IMR-90 (cell line): ENCODE measurements around the gene KRTAP13-3. TPM values are rescaled to one million over a fixed set of nuclear protein-coding genes. Genes with fewer than 3 reads are reported as not detected.

Experiments
- ATAC-seq: fragments of 200-7000 bp; cut with Tn5 transposase; 2 replicates; pipeline ENCODE4 v1.9.1; 2020; ENCODE audit warnings: low read depth, mild to moderate bottlenecking, moderate library complexity
- Bru-seq: library from RNA; stranded (reverse); fragments of 400-500 nt; gene quantifications from one replicate; lab custom pipeline; 2021; lab: Mats Ljungman, UMichigan
- BruChase-seq, 2 experiments: library from RNA; stranded (reverse); fragments of 400-500 nt; gene quantifications; one replicate each; lab custom pipeline; 2021; lab: Mats Ljungman, UMichigan
- BruUV-seq: library from RNA; stranded (reverse); fragments of 400-500 nt; replicated peaks from 2 replicates; lab custom pipeline; 2021; lab: Mats Ljungman, UMichigan
- CTCF ChIA-PET: fragments of 300-600 bp; formaldehyde crosslinking; extraction: SDS; loops from one replicate; lab custom pipeline; 2021; ENCODE audit warnings: antibody characterized with exemption; lab: Yijun Ruan, JAX
- POLR2A ChIA-PET: fragments of 300-600 bp; sonication (Branson Sonifier 250); formaldehyde crosslinking; loops from one replicate; lab custom pipeline; 2022; ENCODE audit warnings: antibody characterized with exemption; ENCODE audit not compliant: unreplicated experiment; lab: Charles Lee
- DNase-seq: peaks from one replicate; pipeline ENCODE4 v3.0.0; 2013
- H2AFZ ChIP-seq: replicated peaks from 2 replicates; pipeline ENCODE3; 2013; ENCODE audit warnings: low read length, mild to moderate bottlenecking; ENCODE audit not compliant: poor library complexity
- H2AK5ac ChIP-seq: 2 replicates; pipeline ENCODE4 v1.6.1; 2013; ENCODE audit warnings: low read depth, low read length, inconsistent platforms
- H2AK9ac ChIP-seq: replicated peaks from 2 replicates; pipeline ENCODE3; 2013; ENCODE audit warnings: mild to moderate bottlenecking, low read depth, low read length, moderate library complexity; ENCODE audit not compliant: poor library complexity
- H2BK120ac ChIP-seq: 2 replicates; pipeline ENCODE4 v1.6.1; 2013; ENCODE audit warnings: low read depth, low read length, inconsistent platforms
- H2BK15ac ChIP-seq: 3 replicates; pipeline ENCODE4 v1.6.1; 2013; ENCODE audit warnings: low read depth, low read length, inconsistent platforms
- H2BK20ac ChIP-seq: 2 replicates; pipeline ENCODE4 v1.6.1; 2013; ENCODE audit warnings: low read depth, mild to moderate bottlenecking, inconsistent platforms, low read length, moderate library complexity
- H2BK5ac ChIP-seq: 2 replicates; pipeline ENCODE4 v1.6.1; 2013; ENCODE audit warnings: mild to moderate bottlenecking, low read depth, low read length, inconsistent platforms; ENCODE audit not compliant: poor library complexity, severe bottlenecking
- H3K14ac ChIP-seq: replicated peaks from 2 replicates; pipeline ENCODE4 v1.6.1; 2013; ENCODE audit warnings: low read depth, low read length, inconsistent platforms
- H3K18ac ChIP-seq: 2 replicates; pipeline ENCODE4 v1.6.1; 2013; ENCODE audit warnings: low read depth, low read length, control low read depth
- H3K23ac ChIP-seq: 2 replicates; pipeline ENCODE4 v1.6.1; 2013; ENCODE audit warnings: low read depth, low read length, inconsistent platforms
- H3K27ac ChIP-seq: 2 replicates; pipeline ENCODE4 v1.5.1; 2013; ENCODE audit warnings: mild to moderate bottlenecking, control low read depth, low read length; ENCODE audit not compliant: insufficient read depth
- H3K27me3 ChIP-seq: 2 replicates; pipeline ENCODE4 v1.6.1; 2013; ENCODE audit warnings: low read length; ENCODE audit not compliant: control insufficient read depth, insufficient read depth
- H3K36me3 ChIP-seq: 2 replicates; pipeline ENCODE4 v1.6.1; 2013; ENCODE audit warnings: low read length, mixed read lengths; ENCODE audit not compliant: control insufficient read depth, insufficient read depth
- H3K4ac ChIP-seq: 2 replicates; pipeline ENCODE4 v1.6.1; 2013; ENCODE audit warnings: low read depth, low read length, inconsistent platforms
- H3K4me1 ChIP-seq: 2 replicates; pipeline ENCODE4 v1.6.1; 2013; ENCODE audit warnings: low read length, mixed read lengths; ENCODE audit not compliant: control insufficient read depth, insufficient read depth
- H3K4me2 ChIP-seq: 2 replicates; pipeline ENCODE4 v1.6.1; 2013; ENCODE audit warnings: low read depth, mild to moderate bottlenecking, control low read depth, low read length, moderate library complexity
- H3K4me3 ChIP-seq: 2 replicates; pipeline ENCODE4 v1.5.1; 2013; ENCODE audit warnings: low read depth, mild to moderate bottlenecking, control low read depth, low read length, moderate library complexity; ENCODE audit not compliant: insufficient read depth
- H3K56ac ChIP-seq: 2 replicates; pipeline ENCODE4 v1.6.1; 2013; ENCODE audit warnings: low read length, inconsistent platforms; ENCODE audit not compliant: insufficient read depth; ENCODE audit errors: extremely low read depth
- H3K79me1 ChIP-seq, 2 experiments: 2 replicates each; pipeline ENCODE4 v1.6.1; 2013; ENCODE audit warnings: low read length in 2 of 2, inconsistent platforms in 1 of 2, low read depth in 1 of 2
- H3K9ac ChIP-seq: 2 replicates; pipeline ENCODE4 v1.6.1; 2013; ENCODE audit warnings: low read depth, low read length, control low read depth
- H3K9me1 ChIP-seq: 2 replicates; pipeline ENCODE4 v1.6.1; 2013; ENCODE audit warnings: low read length, inconsistent platforms; ENCODE audit not compliant: insufficient read depth
- H3K9me3 ChIP-seq: 2 replicates; pipeline ENCODE4 v1.6.1; 2013; ENCODE audit warnings: low read length; ENCODE audit not compliant: control insufficient read depth, insufficient read depth
- H4K20me1 ChIP-seq: 2 replicates; pipeline ENCODE4 v1.6.1; 2013; ENCODE audit warnings: low read length, inconsistent platforms; ENCODE audit not compliant: insufficient read depth
- H4K5ac ChIP-seq: 2 replicates; pipeline ENCODE4 v1.6.1; 2013; ENCODE audit warnings: mild to moderate bottlenecking, low read depth, low read length, control low read depth
- H4K8ac ChIP-seq, 2 experiments: 2 replicates each; pipeline ENCODE4 v1.6.1; 2013; ENCODE audit warnings: low read depth in 2 of 2, low read length in 2 of 2, control low read depth in 1 of 2, inconsistent platforms in 1 of 2
- H4K91ac ChIP-seq: 2 replicates; pipeline ENCODE4 v1.6.1; 2013; ENCODE audit warnings: low read depth, low read length, inconsistent platforms; ENCODE audit not compliant: insufficient read depth
- CTCF ChIP-seq: conservative IDR thresholded peaks from 2 replicates; pipeline ENCODE4 v1.5.1; 2012; ENCODE audit warnings: mild to moderate bottlenecking, low read depth, low read length, improper control_type of control experiment
- ELK1 ChIP-seq: fragments of 150-350 bp; IDR thresholded peaks from 2 replicates; pipeline ENCODE4 v1.6.1; 2016; ENCODE audit warnings: low read depth, mild to moderate bottlenecking, low read length, moderate library complexity, borderline replicate concordance
- MAFK ChIP-seq: IDR thresholded peaks from 2 replicates; pipeline ENCODE4 v1.6.1; 2012; ENCODE audit warnings: low read depth, low read length, improper control_type of control experiment
- POLR2A ChIP-seq: IDR thresholded peaks from 2 replicates; pipeline ENCODE4 v1.6.1; 2012; ENCODE audit warnings: mild to moderate bottlenecking, low read depth, low read length
- WGBS, 2 experiments: methylation state at CpG; one replicate each; pipeline versions ENCODE4 v1.1.5 to v1.1.7; 2013; ENCODE audit warnings: missing lambda C conversion rate in 2 of 2; ENCODE audit not compliant: insufficient read length in 1 of 2; ENCODE audit errors: extremely low coverage in 2 of 2; 5-methylcytosine and 5-hydroxymethylcytosine counted together
- dilution Hi-C: fragments of 300-500 bp; cut with HindIII; formaldehyde crosslinking; loops from one replicate; pipeline ENCODE4 v1.14.3; 2018; ENCODE audit warnings: low sequenced_read_pairs; ENCODE audit not compliant: unreplicated experiment
- in situ Hi-C: fragments of 300-500 bp; cut with MboI; formaldehyde crosslinking; loops from 3 replicates; pipeline ENCODE4 v1.14.3; 2019; ENCODE audit warnings: low sequenced_read_pairs, inconsistent platforms, mixed read lengths
- intact Hi-C: fragments of 100-400 bp; cut with micrococcal nuclease; formaldehyde crosslinking; loops from 2 replicates; pipeline ENCODE4 v1.10.0; 2022
- long read RNA-seq: library from polyadenylated mRNA; unstranded; transcript quantifications from one replicate; pipeline ENCODE4 v2.0.0, GENCODE V29; 2021; ENCODE audit not compliant: unreplicated experiment
- polyA plus RNA-seq, 3 experiments: library from polyadenylated mRNA; depleted of rRNA; stranded (reverse); fragments of >200 nt; gene quantifications; 2 replicates each; pipeline ENCODE4 v1.2.3, GENCODE V29; 2012; ENCODE audit warnings: low replicate concordance in 1 of 3
- total RNA-seq: library from RNA; depleted of rRNA; stranded (reverse); fragments of >200 nt; gene quantifications from 2 replicates; pipeline ENCODE4 v1.2.3, GENCODE V29; 2012; rRNA removed

KRTAP13-3 gene
- not detected in 2 replicates for total RNA-seq
- not detected in 2 replicates for polyA plus RNA-seq (2012; rRNA removed)
- polyA plus RNA-seq (2012; cell fraction: cytosol; rRNA removed), result not detected in 2 replicates
- polyA plus RNA-seq (2012; cell fraction: nucleus; rRNA removed; ENCODE audit: low replicate concordance), result not detected in 2 replicates
- Bru-seq, nascent RNA, result not detected
- BruChase-seq, experiment 1, labeled RNA remaining after a 6-hour chase, result not detected
- not detected for BruChase-seq, experiment 2, labeled RNA remaining after a 2-hour chase
- long read RNA-seq, result 0 reads

GRCh38 chr21:30425826-30426225 is at the start of gene KRTAP13-3:
TSS of gene KRTAP13-3 (minus strand) at chr21:30425926. CDS start at chr21:30425912, 14 bp downstream.
- POLR2A ChIA-PET, result no interaction called here
- intact Hi-C loops, result no loop called here

More at GRCh38 chr21:30425826-30426225, at the start of gene KRTAP13-3:
- H4K20me1 ChIP-seq, result no peaks in the 10 kb centered on the region
- no TSS peak for BruUV-seq
- H4K5ac ChIP-seq, result no peak within 1 kb of the TSS
- no peak for ATAC-seq
- no peak within 1 kb of the TSS for H4K91ac ChIP-seq
- H2BK20ac ChIP-seq, result no peak within 1 kb of the TSS
- H2AFZ ChIP-seq, result no peak within 1 kb of the TSS
- TF ChIP-seq MAFK, result no peak
- no peak for TF ChIP-seq CTCF
- no peak for TF ChIP-seq POLR2A
- TF ChIP-seq ELK1, result no peak
- no peak for DNase-seq
- dilution Hi-C loops, result no loop called here
- H2BK5ac ChIP-seq, result no peak within 1 kb of the TSS
- H3K79me1 ChIP-seq, result no peaks in the 10 kb centered on the region
- H2BK15ac ChIP-seq, result no peak within 1 kb of the TSS
- no peak within 1 kb of the TSS for H3K18ac ChIP-seq
- H3K4me2 ChIP-seq, result no peak within 1 kb of the TSS
- H3K27ac ChIP-seq, result no peak within 1 kb of the TSS
- H2AK9ac ChIP-seq, result no peak within 1 kb of the TSS
- no peaks in the 10 kb centered on the region for H3K4me1 ChIP-seq
- H3K4me3 ChIP-seq, result no peak within 1 kb of the TSS
- no peak within 1 kb of the TSS for H3K23ac ChIP-seq
- no peak within 1 kb of the TSS for H3K14ac ChIP-seq
- no peak within 1 kb of the TSS for H3K56ac ChIP-seq
- WGBS, 2 experiments, result 60% methylated on average over 1 of the region's 5 CpGs; no CpG with 5 or more reads in 1 of the 2 experiments
- H2BK120ac ChIP-seq, result no peak within 1 kb of the TSS
- CTCF ChIA-PET, result no interaction called here
- H3K27me3 ChIP-seq, result no peaks in the 10 kb centered on the region
- in situ Hi-C loops, result no loop called here
- no peak within 1 kb of the TSS for H2AK5ac ChIP-seq
- no peak within 1 kb of the TSS for H3K9ac ChIP-seq
- no peaks in the 10 kb centered on the region for H3K36me3 ChIP-seq
- no peak within 1 kb of the TSS for H4K8ac ChIP-seq
- peaks cover 7% of the 10 kb centered on the region for H3K9me3 ChIP-seq
- H3K9me1 ChIP-seq, result no peaks in the 10 kb centered on the region
- H3K4ac ChIP-seq, result no peak within 1 kb of the TSS
